OCI-LY1 (cell line): Measurements from ENCODE around the gene RAB7A.

ENCODE experiments used
- EZH2 ChIP-seq: fragments of 200-600 bp; sonication (generic), shearing (Covaris generic); IDR thresholded peaks from 2 replicates; pipeline ENCODE4 v1.8.0; 2017; ENCODE audit warnings: borderline replicate concordance, mixed run types, mild to moderate bottlenecking, antibody characterized with exemption, low read length, moderate library complexity, mixed read lengths
- TF ChIP-seq, protein P1 (sequence below): fragments of 200-600 bp; sonication (generic), shearing (Covaris generic); IDR thresholded peaks from 2 replicates; pipeline ENCODE4 v1.5.1; 2017; ENCODE audit warnings: mild to moderate bottlenecking, antibody characterized with exemption, low read length, moderate library complexity, mixed read lengths

DNA sequence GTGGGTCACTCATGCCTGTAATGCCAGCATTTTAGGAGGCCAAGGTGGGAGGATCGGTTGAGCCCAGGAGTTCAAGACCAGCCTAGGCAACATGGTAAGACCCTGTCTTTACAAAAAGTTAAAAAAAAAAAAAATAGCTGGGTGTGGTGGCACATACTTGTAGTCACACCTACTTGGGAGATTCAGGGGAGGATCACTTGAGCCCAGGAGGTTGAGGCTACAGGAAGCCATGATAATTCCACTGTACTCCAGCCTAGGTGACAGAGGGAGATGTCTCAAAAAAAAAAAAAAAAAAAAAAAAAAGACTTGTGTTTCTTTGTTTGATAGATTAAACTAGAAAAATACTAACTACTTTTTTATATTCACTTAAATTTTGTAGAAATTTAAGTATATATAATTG, 14.6 kb downstream of the RAB7A start:
- TF ChIP-seq, protein P1, sequence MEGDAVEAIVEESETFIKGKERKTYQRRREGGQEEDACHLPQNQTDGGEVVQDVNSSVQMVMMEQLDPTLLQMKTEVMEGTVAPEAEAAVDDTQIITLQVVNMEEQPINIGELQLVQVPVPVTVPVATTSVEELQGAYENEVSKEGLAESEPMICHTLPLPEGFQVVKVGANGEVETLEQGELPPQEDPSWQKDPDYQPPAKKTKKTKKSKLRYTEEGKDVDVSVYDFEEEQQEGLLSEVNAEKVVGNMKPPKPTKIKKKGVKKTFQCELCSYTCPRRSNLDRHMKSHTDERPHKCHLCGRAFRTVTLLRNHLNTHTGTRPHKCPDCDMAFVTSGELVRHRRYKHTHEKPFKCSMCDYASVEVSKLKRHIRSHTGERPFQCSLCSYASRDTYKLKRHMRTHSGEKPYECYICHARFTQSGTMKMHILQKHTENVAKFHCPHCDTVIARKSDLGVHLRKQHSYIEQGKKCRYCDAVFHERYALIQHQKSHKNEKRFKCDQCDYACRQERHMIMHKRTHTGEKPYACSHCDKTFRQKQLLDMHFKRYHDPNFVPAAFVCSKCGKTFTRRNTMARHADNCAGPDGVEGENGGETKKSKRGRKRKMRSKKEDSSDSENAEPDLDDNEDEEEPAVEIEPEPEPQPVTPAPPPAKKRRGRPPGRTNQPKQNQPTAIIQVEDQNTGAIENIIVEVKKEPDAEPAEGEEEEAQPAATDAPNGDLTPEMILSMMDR = no peak
- no peak for TF ChIP-seq EZH2
